SW480 (cell line): ENCODE measurements around the gene TC2N.
"Not testable (repeated sequence)": the region's sequence is repeated elsewhere in the genome, so short reads cannot be mapped to it uniquely, and the experiment has no call there.

Experiments used
- DNase-seq: peaks from one replicate; pipeline ENCODE4 v3.0.0-alpha.2; 2016; ENCODE audit warnings: low spot score

The TC2N gene

GRCh38 chr14:91889477-91890211 lies 22.3 kb upstream of the TC2N start:
- DNase-seq = no peak

- DNase-seq = no peak
Observed at GRCh38 chr14:91888641-91889476, 21.5 kb upstream of the TC2N start.

DNA sequence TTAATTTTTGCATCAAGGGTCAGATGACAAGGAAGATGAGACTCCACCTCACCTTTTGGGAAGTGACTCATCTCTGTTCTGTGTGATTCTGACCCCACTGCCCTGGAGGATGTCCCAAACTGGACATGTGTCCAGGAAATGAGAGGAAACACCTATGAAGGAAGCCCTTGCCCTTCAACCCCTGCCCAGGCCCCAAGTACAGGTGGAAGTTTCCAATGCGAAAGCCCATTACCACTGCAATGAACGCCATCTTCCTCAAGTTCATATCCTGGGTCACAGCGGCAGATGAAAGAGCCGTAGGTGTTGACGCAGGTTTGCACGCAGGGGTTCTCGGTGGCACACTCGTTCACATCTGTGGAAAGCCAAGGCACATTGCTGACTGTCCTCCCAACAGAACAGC lies 19.6 kb upstream of the TC2N start:
- DNase-seq = no peak

DNA sequence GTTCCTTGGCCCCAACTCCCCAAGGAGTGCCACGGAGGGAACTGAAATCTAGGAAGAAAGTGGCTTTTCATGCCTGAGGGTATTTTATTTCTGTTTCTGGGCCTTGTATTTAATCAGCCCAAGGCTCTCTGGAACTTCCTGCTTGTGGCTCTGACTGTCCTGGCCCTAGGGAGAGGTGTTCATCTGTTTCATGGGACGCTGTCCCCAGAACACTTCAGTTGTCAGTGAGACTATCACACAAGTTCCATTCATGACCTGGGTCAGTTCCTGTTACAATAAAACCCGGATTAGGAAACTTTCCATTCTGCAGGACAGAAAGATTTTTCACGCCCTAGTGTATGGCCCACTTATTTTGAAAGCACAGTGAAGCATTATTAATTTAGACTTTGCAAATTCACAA lies 18.5 kb upstream of the TC2N start:
- no peak for DNase-seq

DNA sequence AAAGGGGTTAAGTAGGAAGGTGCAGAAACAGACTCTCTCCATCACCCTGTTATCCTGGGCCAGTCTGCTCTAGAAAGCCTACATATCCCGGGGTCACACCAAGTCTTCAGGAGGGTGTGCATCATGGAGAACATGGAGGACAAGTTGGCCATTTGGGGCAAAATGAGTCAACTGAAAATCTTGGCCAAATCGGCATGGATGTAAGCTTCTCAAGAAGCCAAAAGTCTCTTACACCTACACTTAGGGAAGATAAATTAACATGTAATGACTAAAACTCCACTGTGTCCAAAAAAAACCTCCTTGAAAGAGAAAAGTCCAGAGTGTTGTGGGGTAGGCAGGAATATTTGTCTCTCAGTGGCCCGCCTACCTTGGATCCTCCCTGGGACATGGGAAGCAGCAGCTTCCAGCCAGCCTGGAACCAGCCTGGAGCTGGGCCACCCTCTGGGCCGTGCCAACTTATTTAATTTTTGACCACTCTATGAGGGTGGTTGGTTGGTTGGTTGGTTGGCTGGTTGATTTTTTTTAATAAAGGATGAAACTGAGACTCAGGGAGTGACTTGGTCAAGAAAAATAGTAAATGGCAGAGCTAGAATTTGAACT lies 17.9 kb upstream of the TC2N start:
- no peak for DNase-seq

DNA sequence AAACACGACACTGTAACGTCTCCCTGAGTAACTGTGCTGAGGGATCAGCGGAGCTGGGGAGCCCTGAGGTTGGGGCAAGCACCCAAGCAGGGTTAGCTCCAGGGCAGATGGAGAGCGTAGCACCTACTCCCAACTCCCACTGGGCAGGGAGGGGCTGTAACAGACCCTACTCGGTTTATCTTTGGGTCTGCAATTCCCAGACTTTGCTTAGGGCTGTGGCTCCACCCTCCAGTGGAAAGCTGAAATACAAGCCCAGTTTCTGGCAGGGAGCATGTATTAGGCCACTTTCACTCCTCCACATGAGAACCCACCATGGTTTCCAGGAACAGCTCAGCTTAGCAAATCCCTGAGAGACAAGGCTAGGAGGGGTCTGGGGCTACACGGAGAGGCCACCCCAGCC lies 17.3 kb upstream of the TC2N start:
- DNase-seq = no peak

DNA sequence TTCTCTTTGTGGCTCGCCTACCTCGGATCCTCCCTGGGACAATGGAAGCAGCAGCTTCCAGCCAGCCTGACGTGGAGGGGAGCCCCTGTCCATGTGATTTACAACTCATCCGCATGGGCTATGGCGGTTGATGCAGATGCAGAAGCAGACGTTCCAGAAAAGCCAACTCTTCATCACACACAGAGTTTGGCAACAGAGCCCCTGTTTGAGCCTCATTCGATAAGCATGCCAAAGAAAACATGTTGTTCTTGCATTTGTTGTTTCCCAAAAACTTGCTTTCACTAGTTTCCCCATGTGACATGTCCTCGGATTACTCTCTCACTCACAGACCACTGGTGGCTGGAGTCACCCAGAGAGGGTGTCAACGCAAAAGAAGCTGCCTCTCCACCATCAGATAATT lies 16.4 kb upstream of the TC2N start:
- no peak for DNase-seq

DNA sequence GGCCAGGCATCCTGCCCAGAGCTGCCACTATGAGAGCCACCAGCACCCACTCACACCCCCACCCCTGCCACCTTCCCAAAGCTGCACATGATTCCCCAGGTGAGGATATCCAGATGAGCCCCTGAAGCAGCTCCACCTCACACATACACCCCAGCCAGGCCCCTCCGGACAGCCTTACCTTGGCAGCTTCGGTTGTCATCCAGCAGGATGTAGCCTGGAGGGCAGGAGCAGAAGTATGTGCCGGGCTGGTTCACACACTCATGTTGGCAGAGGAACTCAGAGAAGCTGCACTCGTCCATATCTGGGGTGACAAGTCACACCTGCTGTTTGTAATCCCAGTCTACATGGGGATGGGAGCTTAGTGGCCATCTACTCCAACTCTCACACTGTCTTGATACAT lies 15.4 kb upstream of the TC2N start:
- DNase-seq = no peak

DNA sequence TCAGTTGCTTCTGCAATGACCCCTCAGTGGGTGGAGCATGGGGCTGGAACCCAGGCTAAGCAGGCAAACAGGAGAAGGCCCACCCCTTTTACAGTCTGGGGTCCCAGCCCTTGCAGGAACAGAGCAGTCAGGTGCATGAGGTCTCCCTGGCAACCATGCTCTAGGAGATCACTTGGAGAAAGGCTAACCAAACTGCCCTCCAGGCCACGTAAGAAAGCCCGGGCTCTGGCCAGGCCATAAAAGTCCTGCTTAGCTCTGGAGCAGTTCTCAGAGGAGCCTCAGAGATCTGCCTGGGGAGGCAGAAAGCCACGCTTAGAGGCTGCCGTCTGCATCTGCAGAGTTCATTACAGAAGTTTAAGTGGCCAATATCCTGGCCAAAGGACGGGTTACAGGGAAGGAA lies 15.0 kb upstream of the TC2N start:
- no peak for DNase-seq

DNA sequence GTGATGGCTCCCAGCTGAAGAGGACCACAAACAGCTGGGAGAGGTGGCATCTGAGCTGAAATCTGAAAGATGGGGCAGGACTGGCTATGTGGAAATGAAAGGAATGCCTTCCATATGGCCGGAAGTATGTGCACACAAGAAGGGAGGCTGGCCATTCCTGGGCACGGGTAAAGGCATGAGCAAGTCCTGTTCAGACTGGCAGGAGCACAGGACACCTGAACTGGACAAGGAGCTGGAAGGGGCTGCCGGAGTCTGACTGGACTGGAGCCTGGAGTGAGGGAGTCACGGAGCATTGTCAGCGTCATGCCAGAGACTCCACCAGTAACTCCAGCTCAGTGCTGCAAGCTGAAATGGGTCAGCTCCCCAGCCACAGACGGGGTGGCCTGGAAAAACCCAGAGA lies 11.9 kb upstream of the TC2N start:
- no peak for DNase-seq

GRCh38 chr14:91878274-91878673 lies 10.9 kb upstream of the TC2N start:
- no peak for DNase-seq

DNA sequence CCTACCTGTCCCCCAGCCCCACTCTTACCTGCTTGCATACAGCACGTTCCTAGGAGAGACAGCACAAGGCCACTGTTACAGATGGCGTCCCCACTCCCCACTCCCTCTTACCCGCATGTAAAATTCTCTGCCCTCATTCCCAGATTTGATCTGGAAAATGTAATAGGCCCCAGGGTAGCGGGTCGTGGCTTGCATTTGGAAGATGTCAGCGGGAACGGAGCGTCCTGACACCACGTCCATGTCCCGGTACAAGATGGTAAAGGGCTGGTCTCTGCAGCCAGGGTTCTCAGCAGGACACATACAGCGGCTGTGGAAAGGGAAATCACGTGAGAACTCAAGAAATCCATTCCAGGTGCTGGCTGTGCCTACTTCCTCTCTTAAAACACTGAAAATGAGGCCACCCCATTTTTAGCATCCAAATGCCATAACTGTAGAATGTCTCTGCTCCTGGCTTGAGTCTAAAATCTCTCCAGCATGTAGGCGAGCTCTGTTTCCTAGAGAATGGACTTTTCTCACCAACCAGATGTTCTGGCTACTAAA lies 10.1 kb upstream of the TC2N start:
- DNase-seq = no peak

DNA sequence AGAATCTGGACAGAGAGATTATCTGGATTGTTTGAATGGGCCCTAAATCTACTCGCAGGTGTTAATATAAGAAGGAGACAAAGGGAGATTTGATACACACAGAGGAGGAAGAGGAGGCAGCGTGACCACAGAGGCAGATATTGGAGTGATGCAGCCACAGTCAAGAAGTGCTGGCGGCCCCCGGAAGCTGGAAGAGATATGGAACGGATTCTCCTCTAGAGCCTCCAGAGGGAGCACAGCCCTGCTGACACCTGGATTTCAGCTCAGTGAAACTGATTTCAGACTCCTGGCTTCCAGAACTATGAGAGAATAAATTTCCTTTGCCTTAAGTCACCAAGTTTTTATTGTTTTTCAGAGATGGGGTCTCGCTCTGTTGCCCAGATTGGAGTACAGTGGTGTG lies 9.2 kb upstream of the TC2N start:
- DNase-seq = no peak

- DNase-seq = no peak
Observed at GRCh38 chr14:91875525-91876286, 8.4 kb upstream of the TC2N start.

DNA sequence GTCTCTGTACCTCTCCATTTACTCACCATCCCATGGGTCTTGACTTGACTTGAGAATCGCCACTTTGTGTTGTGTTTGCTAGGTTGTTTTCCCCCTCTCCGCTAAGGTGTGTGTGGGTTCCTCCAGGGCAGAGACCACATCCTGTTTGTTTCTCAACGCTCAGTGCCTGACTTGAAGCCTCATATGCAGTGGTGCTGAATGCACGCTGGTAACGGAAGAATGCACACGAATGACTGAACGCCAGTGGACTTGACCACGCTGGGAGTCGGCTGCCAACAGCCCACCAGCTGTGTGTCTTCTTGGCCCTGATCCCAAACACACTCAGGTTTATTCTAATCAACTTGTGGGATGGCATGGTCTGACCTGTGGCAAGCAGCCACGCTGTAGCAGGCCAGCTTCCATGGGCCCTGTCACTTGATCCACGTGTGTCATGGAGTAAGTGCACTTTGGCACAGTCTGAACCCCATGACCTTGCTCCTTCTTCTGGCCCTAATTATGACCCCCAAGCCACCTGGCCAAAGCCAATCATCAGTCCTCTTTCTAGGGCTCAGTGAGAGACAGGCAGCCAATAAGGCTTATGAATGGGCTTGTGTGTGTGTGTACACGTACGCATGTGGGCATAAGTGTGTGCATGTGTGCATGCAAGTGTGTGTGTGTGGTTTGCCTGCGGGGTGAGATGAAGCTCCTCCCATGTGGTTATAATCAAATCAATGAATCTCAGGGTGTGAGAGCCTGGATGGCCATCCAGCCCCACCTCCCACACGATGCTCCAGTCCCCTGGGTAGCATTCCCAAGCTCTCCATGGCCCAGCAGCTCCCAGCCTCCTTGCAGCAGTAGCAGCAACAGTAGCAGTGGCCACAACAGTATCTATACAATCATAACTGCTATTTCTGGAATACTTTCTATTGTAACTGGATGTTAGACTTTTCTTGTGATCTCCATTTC lies 6.4 kb upstream of the TC2N start:
- no peak for DNase-seq

DNA sequence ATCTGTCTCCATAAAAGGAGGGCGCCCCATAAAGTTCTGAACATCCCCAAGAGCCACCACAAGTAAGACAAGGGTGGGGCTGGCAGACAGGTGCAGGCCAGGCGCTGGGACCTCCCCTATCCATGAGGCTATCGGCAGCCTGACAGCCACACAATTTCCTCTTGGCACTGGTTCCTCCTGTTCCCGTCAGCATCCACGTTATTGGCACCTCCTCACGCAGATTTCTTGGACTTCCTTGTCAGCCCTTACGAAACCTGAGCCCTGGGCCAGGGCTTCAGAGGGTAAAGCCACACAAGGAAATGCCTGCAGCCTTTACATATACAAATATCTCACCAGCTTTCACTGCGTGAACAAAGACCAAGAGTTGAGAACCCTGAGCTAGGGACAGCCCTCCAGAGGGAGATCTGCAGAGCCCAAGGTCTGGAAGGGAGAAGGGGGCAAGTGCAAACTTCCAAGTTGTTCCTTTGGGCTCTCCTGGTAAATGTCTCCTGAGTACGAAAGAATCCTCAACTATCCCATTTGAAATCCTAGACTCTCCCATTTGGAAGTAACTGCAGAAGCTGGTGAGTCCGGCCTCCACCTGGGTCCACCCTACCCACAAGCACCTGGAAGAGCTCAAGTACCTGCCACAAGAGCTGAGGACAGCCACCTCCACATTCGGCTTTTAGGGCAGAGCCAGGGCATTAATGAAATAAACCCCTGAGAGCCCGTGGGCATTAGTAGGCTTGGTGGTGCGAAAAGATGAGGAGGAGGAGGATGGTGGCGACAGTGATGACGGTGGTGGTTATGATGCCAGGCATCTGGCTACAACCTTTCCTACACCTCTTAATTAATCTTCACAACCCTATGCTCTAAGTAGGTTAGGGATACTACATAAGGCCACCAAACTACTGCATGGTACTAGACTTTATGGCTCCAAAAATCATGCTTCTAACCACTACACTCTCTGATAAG lies 5.5 kb upstream of the TC2N start:
- DNase-seq = no peak

DNA sequence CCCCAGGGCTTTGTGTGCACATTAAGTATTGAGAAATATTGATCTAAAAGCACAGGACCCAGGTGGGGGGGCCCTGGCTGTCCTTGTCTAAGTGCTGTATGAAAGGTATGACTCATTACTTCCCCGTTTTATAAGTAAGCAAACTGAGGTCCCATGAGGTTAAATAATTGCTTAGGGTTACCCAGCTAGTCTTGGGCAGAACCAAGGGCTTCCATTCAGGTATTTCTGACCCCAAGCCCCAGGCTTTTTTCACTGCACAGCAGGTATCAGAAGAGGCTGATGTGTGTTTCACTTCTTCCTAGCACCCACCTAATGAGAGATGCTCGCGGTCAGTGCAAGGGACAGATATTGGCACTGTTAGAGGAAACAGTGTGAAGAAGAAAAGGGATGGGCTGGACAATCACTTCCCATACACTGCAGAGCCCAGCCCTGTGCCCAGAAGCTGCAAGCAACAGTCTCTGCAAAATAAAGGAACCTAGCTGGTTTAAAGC lies 4.7 kb upstream of the TC2N start:
- DNase-seq = no peak

- not testable (repeated sequence) for DNase-seq
Observed at GRCh38 chr14:91871401-91871800, 4.1 kb upstream of the TC2N start.

DNA sequence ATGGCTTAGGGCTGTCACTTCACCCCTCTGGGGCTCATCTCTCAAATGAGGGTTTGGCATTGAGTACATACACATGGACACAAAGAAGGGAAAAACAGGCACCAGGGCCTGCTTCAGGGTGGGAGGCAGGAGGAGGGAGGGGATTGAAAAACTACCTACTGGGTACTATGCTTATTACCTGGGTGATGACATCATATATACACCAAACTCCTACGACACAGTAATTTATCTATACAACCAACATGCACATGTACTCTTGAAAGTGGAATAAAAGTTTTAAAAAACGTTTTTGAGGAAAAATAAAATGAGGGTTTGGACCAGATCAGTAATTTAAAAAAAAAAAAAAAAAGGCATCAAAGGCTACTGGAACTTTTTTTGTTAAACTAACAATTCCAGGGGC lies 3.6 kb upstream of the TC2N start:
- no peak for DNase-seq

- peak; percentile 41 for DNase-seq
Observed at GRCh38 chr14:91870001-91870400, 2.7 kb upstream of the TC2N start.
